HG03558 (cell line): ENCODE measurements around the gene BABAM2.
A peak's percentile ranks its signal among the peaks of the same experiment; 100 is the strongest.
"Not testable (repeated sequence)": the region's sequence is repeated elsewhere in the genome, so short reads cannot be mapped to it uniquely, and the experiment has no call there.

Experiments used
- ATAC-seq: cut with Tn5 transposase; IDR thresholded peaks from one replicate; pipeline ENCODE4 v1.9.1; 2021; ENCODE audit warnings: moderate number of reproducible peaks; ENCODE audit not compliant: unreplicated experiment; ENCODE audit errors: extremely low read depth

Gene BABAM2

GRCh38 chr2:28318023-28318422, 427.5 kb downstream of the BABAM2 start:
- no peak for ATAC-seq

- ATAC-seq, result no peak
Measured at GRCh38 chr2:28318462-28319117, 428.1 kb downstream of the BABAM2 start.

- no peak for ATAC-seq
Measured at GRCh38 chr2:28319118-28320008, 428.8 kb downstream of the BABAM2 start.

- no peak for ATAC-seq
Measured at GRCh38 chr2:28320009-28320365, 429.5 kb downstream of the BABAM2 start.

GRCh38 chr2:28320371-28320770, 429.8 kb downstream of the BABAM2 start:
- no peak for ATAC-seq

- ATAC-seq, result no peak
Measured at GRCh38 chr2:28321426-28321825, 430.9 kb downstream of the BABAM2 start.

GRCh38 chr2:28322051-28322450, 431.5 kb downstream of the BABAM2 start:
- no peak for ATAC-seq

GRCh38 chr2:28322456-28322855, 431.9 kb downstream of the BABAM2 start:
- ATAC-seq, result no peak

GRCh38 chr2:28322981-28323396, 432.5 kb downstream of the BABAM2 start:
- no peak for ATAC-seq

- no peak for ATAC-seq
Measured at GRCh38 chr2:28325173-28325566, 434.6 kb downstream of the BABAM2 start.

- peak; percentile 51 for ATAC-seq
Measured at GRCh38 chr2:28325567-28326468, 435.3 kb downstream of the BABAM2 start.

- ATAC-seq, result no peak
Measured at GRCh38 chr2:28326469-28326805, 435.9 kb downstream of the BABAM2 start.

GRCh38 chr2:28326881-28327505, 436.5 kb downstream of the BABAM2 start:
- ATAC-seq, result no peak

GRCh38 chr2:28327581-28327955, 437.0 kb downstream of the BABAM2 start:
- no peak for ATAC-seq

GRCh38 chr2:28327956-28328922, 437.7 kb downstream of the BABAM2 start:
- no peak for ATAC-seq

GRCh38 chr2:28329184-28329583, 438.7 kb downstream of the BABAM2 start:
- no peak for ATAC-seq

GRCh38 chr2:28330722-28331121, 440.2 kb downstream of the BABAM2 start:
- ATAC-seq, result not testable (repeated sequence)

- not testable (repeated sequence) for ATAC-seq
Measured at GRCh38 chr2:28331797-28332196, 441.3 kb downstream of the BABAM2 start.

- ATAC-seq, result no peak
Measured at GRCh38 chr2:28332696-28333095, 442.2 kb downstream of the BABAM2 start.
